H1 (cell line): ENCODE results near the gene UBQLN4. TPM values are rescaled to one million over a fixed set of nuclear protein-coding genes. Genes with fewer than 3 reads are reported as not detected.

Experiments used
- ASH2L ChIP-seq: fragments of 200-600, 300-600 bp; sonication (generic); IDR thresholded peaks from one replicate; pipeline ENCODE4 v1.7.1; 2017; ENCODE audit warnings: low read length
- BRCA1 ChIP-seq: IDR thresholded peaks from 2 replicates; pipeline ENCODE4 v1.6.1; 2012; ENCODE audit warnings: low read depth, low read length, improper control_type of control experiment
- EGR1 ChIP-seq: IDR thresholded peaks from 2 replicates; pipeline ENCODE4 v1.6.1; 2011; ENCODE audit warnings: low read depth, low read length, borderline replicate concordance
- FOSL1 ChIP-seq: IDR thresholded peaks from 2 replicates; pipeline ENCODE4 v1.6.1; 2011; ENCODE audit warnings: mild to moderate bottlenecking, low read depth, low read length, moderate library complexity; ENCODE audit not compliant: insufficient read depth
- HDAC6 ChIP-seq: IDR thresholded peaks from one replicate; pipeline ENCODE4 v1.7.1; 2012; ENCODE audit warnings: low read depth, mild to moderate bottlenecking, inconsistent platforms, low read length, moderate library complexity
- NANOG ChIP-seq: IDR thresholded peaks from 2 replicates; pipeline ENCODE4 v1.6.1; 2011; ENCODE audit warnings: low read length, low read depth, mild to moderate bottlenecking, inconsistent platforms; ENCODE audit not compliant: insufficient read depth, poor library complexity, severe bottlenecking
- SAP30 ChIP-seq: fragments of 300-600 bp; sonication (generic); IDR thresholded peaks from 2 replicates; pipeline ENCODE4 v1.7.1; 2012; ENCODE audit warnings: low read length, moderate library complexity, mild to moderate bottlenecking, inconsistent platforms; ENCODE audit not compliant: insufficient read depth, insufficient replicate concordance
- polyA plus RNA-seq, 7 experiments: library from polyadenylated mRNA; depleted of rRNA in 3 of 7; stranded (reverse) in 5 of 7; unstranded in 2 of 7; fragments of >200 nt in 5 of 7; fragments of 200-250 nt in 2 of 7; gene quantifications; 1 replicate in 5 of 7; 2 replicates in 1 of 7; 4 replicates in 1 of 7; pipeline versions ENCODE4 v1.2.1 to v1.2.3, GENCODE V29; 2011 to 2013; ENCODE audit warnings: missing spikeins in 2 of 7, mixed read lengths in 2 of 7
- total RNA-seq: library from RNA; stranded (reverse); fragmentation: NEBNext Ultra II Directional; extraction: Animal tissue kit (Norgen Biotek cat#: 25700); gene quantifications from 2 replicates; pipeline ENCODE4 v1.2.1, GENCODE V29; 2021

Gene UBQLN4
- total and polyA plus RNA-seq, 2 of the 8 experiments (the other 6 are each of a cell fraction or from before 2014, with no cell fraction given), result 37.7 to 52.0 TPM

DNA sequence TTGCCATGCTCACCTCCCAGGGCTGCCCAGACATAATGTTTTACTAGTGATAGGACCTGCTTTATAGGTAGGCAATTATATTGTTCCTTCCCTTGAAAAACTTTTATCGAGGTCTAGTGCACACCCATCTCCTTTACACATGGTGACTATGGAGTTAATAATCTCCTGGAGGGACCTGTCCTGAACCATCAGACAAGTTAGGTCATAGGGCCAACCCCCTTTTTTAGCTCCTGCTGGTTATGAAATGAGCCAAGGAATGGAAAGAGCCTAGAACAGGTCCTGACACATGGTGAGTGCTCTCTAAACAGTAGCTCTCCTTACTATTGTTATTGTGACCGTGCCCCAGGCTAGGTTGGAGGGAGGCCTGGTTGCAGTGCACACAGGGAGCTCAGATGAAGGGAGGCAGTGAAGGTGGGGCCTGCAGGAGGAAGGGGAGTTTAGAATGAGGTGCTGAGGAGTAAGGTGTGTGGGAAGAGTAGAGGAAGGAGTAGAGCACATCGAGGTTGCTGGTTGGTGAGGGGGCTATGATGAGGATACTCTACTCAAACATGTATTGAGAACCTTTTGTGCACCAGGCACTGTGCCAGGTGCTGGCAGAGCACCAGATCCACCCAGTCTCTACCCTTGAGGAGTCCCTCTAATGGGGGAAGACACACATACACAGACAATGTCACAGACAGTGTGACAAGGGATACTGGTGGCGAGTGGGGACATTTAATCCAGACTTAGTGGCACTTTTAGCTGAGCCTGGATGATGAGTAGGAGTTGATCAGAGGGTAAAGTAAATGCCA, 46.8 kb upstream of the UBQLN4 start (continued):
- TF ChIP-seq NANOG, result no peak
- no peak for TF ChIP-seq HDAC6
- no peak for TF ChIP-seq ASH2L
- no peak for TF ChIP-seq FOSL1
- TF ChIP-seq BRCA1, result no peak
- no peak for TF ChIP-seq SAP30
- TF ChIP-seq EGR1, result no peak
